SJCRH30 (cell line): ENCODE results near the gene RAG2. TPM values are rescaled to one million over a fixed set of nuclear protein-coding genes. Genes with fewer than 3 reads are reported as not detected.

Experiments used
- total RNA-seq: library from RNA; depleted of rRNA; stranded (reverse); fragments of >200 nt; shearing (Covaris generic); gene quantifications from 2 replicates; pipeline ENCODE4 v1.2.3, GENCODE V29; 2014; rRNA removed

RAG2 gene
- total RNA-seq, 1 experiment from 2014 or later, result 0.08 TPM

Other genes with a start within 250 kb of the RAG2 start
- gene TRAF6, start 88.0 kb downstream of the RAG2 start, total RNA-seq, result 10.4 and 12.3 TPM in 2 replicates
- gene RAG1, start 30.2 kb downstream of the RAG2 start, total RNA-seq, result 0.18 and 0.53 TPM in 2 replicates
- gene IFTAP, start 3.7 kb downstream of the RAG2 start, total RNA-seq, result 30.3 and 35.0 TPM in 2 replicates